NB4 (cell line): ENCODE results near the gene MEF2D.

Source experiments
- CTCF ChIP-seq: IDR thresholded peaks from one replicate; pipeline ENCODE4 v1.5.1; 2012; ENCODE audit warnings: low read depth, low read length
- MYC ChIP-seq: IDR thresholded peaks from 2 replicates; pipeline ENCODE4 v1.6.1; 2011; ENCODE audit warnings: low read depth, low read length
- POLR2A ChIP-seq: IDR thresholded peaks from 2 replicates; pipeline ENCODE4 v1.6.1; 2011; ENCODE audit warnings: mild to moderate bottlenecking; ENCODE audit not compliant: insufficient read length; ENCODE audit errors: extremely low read depth

GRCh38 chr1:156498432-156499193 is 2.0 kb downstream of the MEF2D start:
- TF ChIP-seq CTCF (no peak), POLR2A (no peak), MYC (no peak)
